GM21528 (cell line): Measurements from ENCODE around the gene ANKRD31.
"Not testable (repeated sequence)": the region's sequence is repeated elsewhere in the genome, so short reads cannot be mapped to it uniquely, and the experiment has no call there.

Experiments
- ATAC-seq: cut with Tn5 transposase; IDR thresholded peaks from one replicate; pipeline ENCODE4 v1.9.1; 2021; ENCODE audit warnings: mild to moderate bottlenecking, moderate library complexity; ENCODE audit not compliant: unreplicated experiment, low FRiP score

Gene ANKRD31

GRCh38 chr5:75226916-75227315, 9.8 kb downstream of the ANKRD31 start:
- ATAC-seq, result no peak

GRCh38 chr5:75225506-75225905, 11.2 kb downstream of the ANKRD31 start:
- no peak for ATAC-seq

- not testable (repeated sequence) for ATAC-seq
These were observed 15.9 kb downstream of the ANKRD31 start for GRCh38 chr5:75220787-75221186.

- no peak for ATAC-seq
These were observed 21.8 kb downstream of the ANKRD31 start for GRCh38 chr5:75214928-75215327.

GRCh38 chr5:75214409-75214808, 22.3 kb downstream of the ANKRD31 start:
- ATAC-seq, result no peak

GRCh38 chr5:75203604-75204003, 33.1 kb downstream of the ANKRD31 start:
- no peak for ATAC-seq

GRCh38 chr5:75202935-75203334, 33.7 kb downstream of the ANKRD31 start:
- no peak for ATAC-seq

- no peak for ATAC-seq
These were observed 35.9 kb downstream of the ANKRD31 start for GRCh38 chr5:75200776-75201175.

- no peak for ATAC-seq
These were observed 36.7 kb downstream of the ANKRD31 start for GRCh38 chr5:75199946-75200345.

- no peak for ATAC-seq
These were observed 37.6 kb downstream of the ANKRD31 start for GRCh38 chr5:75199071-75199470.

- no peak for ATAC-seq
These were observed 38.9 kb downstream of the ANKRD31 start for GRCh38 chr5:75197745-75198144.

GRCh38 chr5:75192804-75193203, 43.9 kb downstream of the ANKRD31 start:
- ATAC-seq, result no peak

- no peak for ATAC-seq
These were observed 44.4 kb downstream of the ANKRD31 start for GRCh38 chr5:75192264-75192663.

- ATAC-seq, result no peak
These were observed 46.5 kb downstream of the ANKRD31 start for GRCh38 chr5:75190227-75190626.

- ATAC-seq, result no peak
These were observed 47.3 kb downstream of the ANKRD31 start for GRCh38 chr5:75189353-75189752.

GRCh38 chr5:75185763-75186162, 50.9 kb downstream of the ANKRD31 start:
- no peak for ATAC-seq

- ATAC-seq, result not testable (repeated sequence)
These were observed 60.7 kb downstream of the ANKRD31 start for GRCh38 chr5:75176009-75176408.

- not testable (repeated sequence) for ATAC-seq
These were observed 61.8 kb downstream of the ANKRD31 start for GRCh38 chr5:75174872-75175271.

- ATAC-seq, result no peak
These were observed 67.2 kb downstream of the ANKRD31 start for GRCh38 chr5:75169516-75169915.

- ATAC-seq, result no peak
These were observed 68.5 kb downstream of the ANKRD31 start for GRCh38 chr5:75168026-75168735.

GRCh38 chr5:75167345-75167744, 69.3 kb downstream of the ANKRD31 start:
- ATAC-seq, result no peak

- ATAC-seq, result not testable (repeated sequence)
These were observed 75.2 kb downstream of the ANKRD31 start for GRCh38 chr5:75161508-75161907.

- ATAC-seq, result no peak
These were observed 80.1 kb downstream of the ANKRD31 start for GRCh38 chr5:75156585-75156984.
